Fibroblast of skin of left quadriceps (primary cell): ENCODE results near the gene HPF1.
"Not testable (repeated sequence)": the region's sequence is repeated elsewhere in the genome, so short reads cannot be mapped to it uniquely, and the experiment has no call there.

Source experiments
- DNase-seq, 2 experiments: peaks; one replicate each; pipeline ENCODE4 v3.0.0-alpha.2; 2013; ENCODE audit warnings: low read depth in 2 of 2

HPF1 gene

DNA sequence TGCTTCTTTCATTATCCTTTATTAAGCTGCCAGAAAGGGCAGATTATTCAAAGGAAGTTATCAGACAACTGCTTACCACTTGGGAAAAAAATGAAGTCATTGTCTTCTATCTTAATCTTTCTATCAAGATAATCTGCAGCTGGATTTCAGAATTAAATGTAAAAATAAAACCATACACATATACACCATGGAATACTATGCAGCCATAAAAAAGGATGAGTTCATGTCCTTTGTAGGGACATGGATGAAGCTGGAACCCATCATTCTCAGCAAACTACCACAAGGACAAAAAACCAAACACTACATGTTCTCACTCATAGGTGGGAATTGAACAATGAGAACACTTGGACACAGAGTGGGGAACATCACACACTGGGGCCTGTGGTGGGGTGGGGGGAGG is 19.1 kb downstream of the HPF1 start:
- DNase-seq, result not testable (repeated sequence)

DNA sequence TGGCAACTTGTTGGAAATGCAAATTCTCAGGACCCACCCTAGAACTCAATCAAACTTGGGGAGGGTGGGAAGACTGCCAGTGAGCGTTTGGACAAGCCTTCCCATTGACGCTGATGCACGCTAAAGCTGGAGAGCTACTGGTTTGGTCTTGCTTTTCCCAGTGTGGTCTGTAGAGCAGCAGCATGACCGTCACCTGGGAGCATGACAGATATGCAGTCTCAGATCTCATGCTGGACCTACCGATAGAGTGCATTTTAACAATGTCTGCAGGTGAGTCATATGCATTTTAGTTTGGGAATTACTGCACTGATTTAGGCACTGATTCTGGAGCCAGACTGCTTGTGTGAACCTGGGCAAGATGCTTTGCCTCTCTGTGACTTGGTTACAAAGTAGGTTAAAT is 27.2 kb downstream of the HPF1 start:
- no peak for DNase-seq

DNA sequence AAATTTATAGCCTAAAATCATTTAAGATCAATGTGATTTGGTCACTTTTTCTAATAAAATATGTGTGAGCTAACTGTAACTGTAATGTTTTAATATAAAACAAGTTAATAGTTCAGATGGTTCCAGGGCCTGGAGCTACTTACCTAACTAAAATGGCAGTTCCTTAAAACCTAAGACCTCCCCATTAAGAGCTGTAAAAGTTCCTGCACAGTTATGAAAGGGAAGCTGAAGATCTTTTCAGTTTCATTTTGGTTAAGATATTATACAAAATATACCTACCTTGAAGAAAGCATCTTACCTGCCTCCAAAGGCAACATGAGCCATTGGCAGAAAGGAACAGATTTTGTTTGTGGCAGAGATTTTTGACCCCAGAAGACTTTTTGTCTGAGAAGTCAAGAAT is 30.1 kb downstream of the HPF1 start:
- no peak for DNase-seq

DNA sequence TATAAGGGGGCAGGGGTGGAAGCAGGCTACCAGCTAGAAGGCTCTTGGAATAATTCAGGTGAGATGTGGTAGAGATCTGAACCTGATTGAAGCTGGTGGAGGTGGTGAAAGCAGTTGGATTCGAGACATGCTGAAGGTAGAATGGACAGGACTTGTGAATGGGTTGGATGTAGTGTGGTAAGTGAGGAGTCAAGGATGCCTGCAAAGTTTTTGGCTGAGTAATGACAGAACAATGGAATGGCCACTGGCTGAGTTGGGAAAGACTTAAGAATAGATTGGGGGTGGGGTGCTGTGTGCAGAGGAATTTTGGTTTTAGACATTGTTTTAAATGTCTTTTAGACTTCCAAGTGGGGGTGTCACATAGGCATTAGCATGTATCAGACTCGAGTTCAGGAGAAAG is 33.5 kb downstream of the HPF1 start:
- DNase-seq, result peak; percentile 31 to 32

DNA sequence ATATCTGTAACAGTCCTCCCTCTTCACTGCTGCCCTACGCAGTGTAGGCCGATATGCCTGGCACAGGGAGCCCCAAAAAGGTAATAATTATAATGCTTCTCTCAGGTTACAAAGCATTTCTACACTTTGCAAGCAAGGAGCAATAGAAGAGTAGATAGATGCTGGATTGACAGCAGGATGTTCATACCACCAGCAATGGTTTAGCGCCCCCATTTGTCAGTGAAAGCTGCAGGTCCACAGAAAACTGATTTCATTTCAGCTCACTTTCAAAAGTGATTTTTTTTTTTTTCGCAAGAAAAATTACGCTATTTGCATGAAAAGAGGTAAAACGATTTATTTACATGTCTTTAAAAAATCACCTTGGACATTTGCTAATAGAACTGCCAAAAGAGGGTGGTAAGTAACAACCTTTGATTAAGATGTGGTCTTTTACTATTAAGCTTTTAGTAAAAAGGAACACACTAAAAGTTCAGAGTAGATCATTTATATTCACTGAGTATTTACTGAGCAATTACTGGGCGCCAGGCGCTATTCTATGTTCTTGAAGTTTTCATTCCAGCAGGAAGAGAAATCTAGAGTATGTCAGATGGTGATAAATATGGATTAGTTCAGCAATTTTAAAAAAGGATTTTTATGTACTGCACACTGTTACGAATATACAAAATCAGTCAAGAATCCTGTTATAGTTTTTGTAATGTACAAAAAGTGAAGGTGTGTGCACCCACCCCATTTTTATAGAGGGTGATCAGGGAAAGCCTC is 34.4 kb downstream of the HPF1 start:
- peak in 1 of 2 experiments; percentile 3 for DNase-seq

DNA sequence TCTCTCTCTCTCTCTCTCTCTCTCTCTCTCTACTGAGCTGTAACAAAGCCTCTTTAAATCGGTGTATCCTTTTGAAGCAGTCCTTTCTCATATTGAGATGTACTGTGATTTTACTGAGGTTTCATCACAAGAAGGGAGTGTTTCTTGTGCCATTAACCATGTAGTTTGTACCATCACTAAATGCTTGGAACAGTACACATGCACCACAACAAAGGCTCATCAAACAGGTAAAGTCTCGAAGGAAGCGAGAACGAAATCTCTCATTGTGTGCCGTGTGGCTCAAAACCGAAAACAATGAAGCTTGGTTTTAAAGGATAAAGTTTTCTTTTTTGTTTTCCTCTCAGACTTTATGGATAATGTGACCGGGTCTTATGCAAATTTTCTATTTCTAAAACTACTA is 37.2 kb downstream of the HPF1 start:
- no peak for DNase-seq

DNA sequence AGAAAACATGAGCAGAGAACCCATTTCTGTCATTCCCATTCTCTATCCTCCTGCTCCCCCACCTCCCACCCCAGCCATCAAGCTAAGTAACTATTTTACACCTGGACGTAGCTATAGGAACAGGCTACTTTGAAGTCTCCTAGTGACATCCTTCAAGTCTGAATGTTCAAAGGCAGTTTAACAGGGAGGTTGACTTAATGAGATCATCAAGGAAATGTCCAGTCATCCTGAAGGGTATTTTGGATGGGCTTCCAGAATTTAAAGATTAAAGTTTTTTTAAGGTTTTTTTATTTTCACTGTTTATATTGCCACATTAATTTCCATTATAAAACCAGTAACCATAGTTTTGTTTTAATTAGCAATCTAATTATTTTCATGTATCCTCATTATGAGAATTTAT is 41.1 kb downstream of the HPF1 start:
- DNase-seq, result no peak

DNA sequence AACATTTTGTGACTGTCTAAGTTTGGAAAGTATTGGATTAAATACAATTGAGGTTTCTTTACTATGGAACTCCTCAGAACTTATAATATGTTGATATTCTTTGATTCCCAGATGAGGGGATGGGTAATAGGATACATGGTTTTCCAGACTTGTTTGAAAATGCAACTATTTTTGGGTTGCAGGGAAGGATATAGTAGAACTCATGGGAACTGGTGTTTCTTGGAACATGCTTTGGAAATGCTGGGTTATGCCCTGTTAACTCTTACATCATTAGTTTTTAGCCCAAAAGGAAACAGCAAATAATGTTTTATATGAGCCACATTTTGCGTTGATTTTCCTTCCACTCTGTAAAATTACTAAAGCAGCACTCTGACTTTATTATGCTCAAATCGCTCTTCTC is 41.9 kb downstream of the HPF1 start:
- no peak for DNase-seq

DNA sequence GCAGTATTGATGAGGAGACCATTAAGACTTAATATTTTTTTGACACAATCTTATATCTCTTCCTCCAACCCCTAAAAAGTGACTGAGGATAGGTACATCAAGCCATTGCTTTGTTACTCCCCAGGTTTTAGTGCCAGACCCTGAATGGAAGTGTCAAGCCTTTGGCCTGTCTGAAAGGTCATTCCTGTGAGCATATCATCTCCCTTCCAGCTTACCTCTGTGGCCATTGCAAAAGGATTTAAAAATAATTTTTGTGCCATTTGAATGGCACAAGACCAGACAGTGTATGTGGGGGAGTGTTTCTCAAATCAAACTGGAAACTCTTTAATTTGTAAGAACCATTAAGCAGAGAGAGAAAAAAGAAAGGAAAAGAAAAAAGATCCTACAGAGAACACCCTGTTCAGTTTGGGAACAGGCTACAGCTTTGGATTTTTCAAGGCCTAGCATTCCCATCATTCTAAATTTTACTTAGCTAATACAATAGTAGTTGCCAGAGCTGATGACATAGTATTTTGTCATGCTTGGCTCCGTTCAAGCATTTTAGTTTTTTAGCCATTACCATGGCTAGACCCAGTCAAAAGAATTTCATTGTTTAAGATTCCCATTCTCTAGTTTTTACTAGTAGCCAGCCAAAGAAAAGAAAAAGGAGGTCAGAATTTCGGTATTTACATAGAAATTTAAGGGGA is 49.6 kb downstream of the HPF1 start:
- no peak for DNase-seq

DNA sequence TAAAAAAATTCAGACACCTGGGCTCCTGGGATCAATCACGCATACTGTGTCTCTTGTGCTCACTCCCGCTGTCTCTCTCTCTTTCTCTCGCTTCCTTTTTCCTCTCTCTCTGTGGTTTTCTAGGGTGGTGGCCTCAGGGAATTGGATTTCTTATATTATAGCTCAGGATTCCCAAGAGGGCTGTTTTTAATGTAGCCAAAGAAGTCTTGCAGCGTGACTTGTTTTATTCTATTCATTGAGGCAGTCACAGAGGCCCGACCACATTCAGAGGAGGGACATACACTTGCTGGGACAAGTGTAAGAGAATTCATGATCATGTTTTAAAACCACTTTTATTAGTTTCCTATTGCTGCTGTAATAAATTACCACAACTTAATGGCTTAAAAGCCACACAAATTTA is 59.4 kb downstream of the HPF1 start:
- no peak for DNase-seq

DNA sequence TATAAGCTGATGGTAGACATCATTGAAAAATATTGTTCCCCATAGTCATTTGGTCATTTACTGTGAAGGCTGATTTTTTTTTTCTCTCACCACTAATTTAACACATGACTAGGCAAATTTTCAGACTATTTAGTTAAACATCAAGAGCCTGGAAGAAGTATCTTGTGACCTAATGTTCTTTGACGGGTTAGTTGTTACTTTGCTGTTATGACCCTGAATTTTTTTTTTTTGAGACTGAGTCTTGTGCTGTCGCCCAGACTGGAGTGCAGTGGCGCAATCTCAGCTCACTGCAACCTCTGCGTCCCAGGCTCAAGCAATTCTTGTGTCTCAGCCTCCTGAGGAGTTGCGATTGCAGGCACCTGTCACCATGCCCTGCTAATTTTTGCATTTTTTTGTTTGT is 67.0 kb downstream of the HPF1 start:
- DNase-seq, result no peak

DNA sequence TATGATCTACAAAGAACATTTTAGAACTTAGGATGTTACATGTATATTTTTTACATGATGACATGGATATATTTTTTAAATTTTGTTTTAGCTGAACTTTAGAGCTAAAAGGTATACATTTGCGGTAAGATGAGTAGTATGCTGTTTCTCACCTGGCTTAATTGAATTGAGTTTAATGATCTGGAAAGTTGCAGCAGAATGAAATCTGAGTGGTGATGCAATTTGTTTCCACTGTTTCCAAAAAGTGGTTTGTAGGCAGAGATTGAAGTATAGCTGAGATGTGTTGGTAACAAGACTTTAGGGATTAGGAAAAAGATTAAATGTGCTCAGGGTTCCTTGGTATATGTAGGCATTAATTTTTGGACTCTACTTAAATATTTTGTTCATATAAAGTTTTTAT is 68.1 kb downstream of the HPF1 start:
- DNase-seq, result no peak

DNA sequence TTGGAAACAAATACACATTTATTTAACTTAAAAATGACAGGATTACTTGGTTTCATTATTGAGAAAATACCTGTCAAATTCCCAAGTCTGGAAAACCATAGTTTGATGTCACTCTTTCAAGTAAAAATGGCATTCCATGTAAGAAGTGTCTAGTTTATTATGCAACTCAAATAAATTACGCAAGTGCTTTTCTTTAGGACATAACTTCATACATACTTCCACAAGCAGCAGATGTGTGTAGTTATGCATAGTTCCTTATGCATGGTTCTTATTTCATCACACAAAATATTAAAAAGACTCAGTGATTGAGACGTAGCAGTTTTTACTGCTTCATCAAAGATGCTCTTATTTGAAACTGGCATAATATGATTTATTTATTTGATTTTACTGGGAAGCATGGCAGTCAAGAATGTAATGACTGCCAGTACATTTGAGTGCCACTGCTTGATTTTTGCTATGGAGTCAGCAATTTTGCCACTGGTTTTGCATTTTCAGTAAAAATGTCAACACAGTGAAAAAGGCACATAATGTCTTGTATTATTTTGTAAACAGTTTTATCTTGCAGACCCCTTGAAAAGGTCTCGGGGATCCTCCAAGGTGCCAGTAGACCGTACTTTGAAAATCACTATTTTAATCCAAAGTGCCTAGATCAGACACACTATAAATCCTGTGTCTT is 75.2 kb downstream of the HPF1 start:
- DNase-seq, result peak; percentile 47 to 50
